Brain microvascular endothelial cell (primary cell): ENCODE data around the gene KIF3A.

Experiments
- DNase-seq: peaks from one replicate; pipeline ENCODE4 v3.0.0-alpha.2; 2020
- H3K27ac ChIP-seq: fragments of 250-450 bp; sonication (Bioruptor Pico); 2 replicates; pipeline ENCODE4 v1.5.1; 2020; ENCODE audit warnings: mild to moderate bottlenecking, moderate library complexity
- H3K27me3 ChIP-seq: fragments of 250-450 bp; sonication (Bioruptor Pico); replicated peaks from 2 replicates; pipeline ENCODE4 v1.5.1; 2020; ENCODE audit warnings: mild to moderate bottlenecking
- H3K36me3 ChIP-seq: fragments of 250-450 bp; sonication (Bioruptor Pico); replicated peaks from 2 replicates; pipeline ENCODE4 v1.5.1; 2020; ENCODE audit warnings: mild to moderate bottlenecking
- H3K4me3 ChIP-seq: 2 replicates; pipeline ENCODE4 v1.5.1; 2011; ENCODE audit warnings: low read depth, mild to moderate bottlenecking, control low read depth, low read length, moderate library complexity
- CTCF ChIP-seq: IDR thresholded peaks from 2 replicates; pipeline ENCODE4 v1.5.1; 2011; ENCODE audit warnings: low read depth, mild to moderate bottlenecking, moderate library complexity, low read length, control low read depth, inconsistent platforms; ENCODE audit errors: missing control alignments
- in situ Hi-C: cut with HindIII; loops from 2 replicates; pipeline ENCODE4 v1.10.0; 2017; ENCODE audit warnings: low sequenced_read_pairs, low pct_ligation_motif_present

The KIF3A gene

GRCh38 chr5:132678735-132679134, 58.6 kb downstream of the KIF3A start:
- no peak overlapping the region for H3K27ac ChIP-seq
- DNase-seq = no peak

GRCh38 chr5:132677682-132678400, 59.5 kb downstream of the KIF3A start:
- Histone ChIP-seq H3K27ac (no peak overlapping the region), H3K36me3 (no peaks in the 10 kb centered on the region), H3K27me3 (no peaks in the 10 kb centered on the region), H3K4me3 (no peak overlapping the region)
- in situ Hi-C loops = no loop called here
- no peak for DNase-seq
- TF ChIP-seq CTCF = no peak

More at GRCh38 chr5:132678735-132679134, 58.6 kb downstream of the KIF3A start:
- Histone ChIP-seq H3K27me3 (no peaks in the 10 kb centered on the region), H3K4me3 (no peak overlapping the region), H3K36me3 (no peaks in the 10 kb centered on the region)
- TF ChIP-seq CTCF = no peak
- in situ Hi-C loops = no loop called here

- Histone ChIP-seq H3K36me3 (no peaks in the 10 kb centered on the region), H3K27me3 (no peaks in the 10 kb centered on the region), H3K4me3 (no peak overlapping the region), H3K27ac (no peak overlapping the region)
- TF ChIP-seq CTCF = peak; percentile 72
- peak; percentile 90 for DNase-seq
- in situ Hi-C loops = no loop called here
Measured at GRCh38 chr5:132677191-132677590, 60.2 kb downstream of the KIF3A start.

- no peak overlapping the region for H3K27ac ChIP-seq
- no peaks in the 10 kb centered on the region for H3K27me3 ChIP-seq
- no peak for TF ChIP-seq CTCF
- H3K36me3 ChIP-seq = no peaks in the 10 kb centered on the region
- no peak for DNase-seq
- no peak overlapping the region for H3K4me3 ChIP-seq
- in situ Hi-C loops = no loop called here
Measured at GRCh38 chr5:132675936-132676689, 61.2 kb downstream of the KIF3A start.

- in situ Hi-C loops = no loop called here
- no peak for TF ChIP-seq CTCF
- DNase-seq = peak; percentile 94
- peak overlapping the region; percentile 74 for H3K27ac ChIP-seq
- no peaks in the 10 kb centered on the region for H3K36me3 ChIP-seq
- H3K27me3 ChIP-seq = no peaks in the 10 kb centered on the region
- no peak overlapping the region for H3K4me3 ChIP-seq
Measured at GRCh38 chr5:132674671-132675506, 62.5 kb downstream of the KIF3A start.
